SK-N-SH (cell line): ENCODE measurements around the gene PPP4R2.

ENCODE experiments used
- CHD2 ChIP-seq: fragments of 150-350 bp; IDR thresholded peaks from 2 replicates; pipeline ENCODE4 v1.6.1; 2018; ENCODE audit warnings: low read length; ENCODE audit not compliant: partially characterized antibody
- ELF1 ChIP-seq: IDR thresholded peaks from 2 replicates; pipeline ENCODE4 v1.4.0; 2012
- EZH2phosphoT487 ChIP-seq: fragments of 200-600 bp; sonication (generic); IDR thresholded peaks from 2 replicates; pipeline ENCODE4 v1.6.1; 2017; ENCODE audit warnings: low read depth, mixed run types, mild to moderate bottlenecking, antibody characterized with exemption, moderate library complexity, borderline replicate concordance
- GABPA ChIP-seq: IDR thresholded peaks from 2 replicates; pipeline ENCODE4 v1.4.0; 2012; ENCODE audit warnings: low read depth, mild to moderate bottlenecking
- GATA2 ChIP-seq: sonication (generic); formaldehyde crosslinking; IDR thresholded peaks from 2 replicates; pipeline ENCODE4 v1.5.0; 2020; ENCODE audit warnings: mild to moderate bottlenecking, missing genetic modification reagents
- NFIC ChIP-seq: IDR thresholded peaks from 2 replicates; pipeline ENCODE4 v1.4.0; 2012; ENCODE audit warnings: borderline replicate concordance
- POLR2AphosphoS5 ChIP-seq: IDR thresholded peaks from 2 replicates; pipeline ENCODE4 v1.6.1; 2012; ENCODE audit warnings: low read depth, low read length
- RFX5 ChIP-seq: IDR thresholded peaks from 2 replicates; pipeline ENCODE4 v1.6.1; 2012; ENCODE audit warnings: mild to moderate bottlenecking, improper control_type of control experiment, low read length
- TCF12 ChIP-seq: IDR thresholded peaks from 2 replicates; pipeline ENCODE4 v1.4.0; 2012
- ZBTB33 ChIP-seq: IDR thresholded peaks from 2 replicates; pipeline ENCODE4 v1.4.0; 2012; ENCODE audit warnings: low read depth, borderline replicate concordance
- TF ChIP-seq, protein P1 (sequence below): IDR thresholded peaks from 2 replicates; pipeline ENCODE4 v1.4.0; 2012; ENCODE audit warnings: low read depth
- TF ChIP-seq, protein P2 (sequence below): IDR thresholded peaks from 2 replicates; pipeline ENCODE4; 2012
- TF ChIP-seq, protein P3 (sequence below): fragments of 200-600 bp; sonication (generic); IDR thresholded peaks from 2 replicates; pipeline ENCODE4 v1.6.1; 2017; ENCODE audit warnings: antibody characterized with exemption, mild to moderate bottlenecking, moderate library complexity

DNA sequence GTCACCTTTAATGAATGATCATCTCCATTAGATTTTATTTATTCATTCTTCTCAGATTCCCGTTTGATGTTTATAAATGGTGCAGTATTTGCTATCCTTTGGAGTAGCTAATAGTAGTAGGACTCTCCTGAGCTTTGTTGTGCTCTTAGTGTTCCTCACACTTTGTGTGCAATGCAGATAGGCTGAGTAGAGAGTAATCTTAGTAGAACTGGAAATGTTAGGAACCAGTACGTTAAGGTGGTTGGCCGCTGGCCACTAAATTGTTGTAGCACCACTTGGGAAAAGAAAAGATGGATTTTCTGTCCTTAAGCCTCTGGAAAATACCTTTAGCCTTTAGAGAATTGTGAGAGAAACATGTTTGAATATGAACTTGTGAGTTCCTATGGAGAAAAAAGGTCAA, 44.9 kb downstream of the PPP4R2 start:
- no peak for TF ChIP-seq POLR2AphosphoS5
- TF ChIP-seq CHD2 = no peak
- TF ChIP-seq, protein P1, sequence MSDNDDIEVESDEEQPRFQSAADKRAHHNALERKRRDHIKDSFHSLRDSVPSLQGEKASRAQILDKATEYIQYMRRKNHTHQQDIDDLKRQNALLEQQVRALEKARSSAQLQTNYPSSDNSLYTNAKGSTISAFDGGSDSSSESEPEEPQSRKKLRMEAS = no peak
- TF ChIP-seq, protein P2, sequence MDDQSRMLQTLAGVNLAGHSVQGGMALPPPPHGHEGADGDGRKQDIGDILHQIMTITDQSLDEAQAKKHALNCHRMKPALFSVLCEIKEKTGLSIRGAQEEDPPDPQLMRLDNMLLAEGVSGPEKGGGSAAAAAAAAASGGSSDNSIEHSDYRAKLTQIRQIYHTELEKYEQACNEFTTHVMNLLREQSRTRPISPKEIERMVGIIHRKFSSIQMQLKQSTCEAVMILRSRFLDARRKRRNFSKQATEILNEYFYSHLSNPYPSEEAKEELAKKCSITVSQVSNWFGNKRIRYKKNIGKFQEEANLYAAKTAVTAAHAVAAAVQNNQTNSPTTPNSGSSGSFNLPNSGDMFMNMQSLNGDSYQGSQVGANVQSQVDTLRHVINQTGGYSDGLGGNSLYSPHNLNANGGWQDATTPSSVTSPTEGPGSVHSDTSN = no peak
- no peak for TF ChIP-seq GABPA
- TF ChIP-seq GATA2 = no peak
- TF ChIP-seq, protein P3, sequence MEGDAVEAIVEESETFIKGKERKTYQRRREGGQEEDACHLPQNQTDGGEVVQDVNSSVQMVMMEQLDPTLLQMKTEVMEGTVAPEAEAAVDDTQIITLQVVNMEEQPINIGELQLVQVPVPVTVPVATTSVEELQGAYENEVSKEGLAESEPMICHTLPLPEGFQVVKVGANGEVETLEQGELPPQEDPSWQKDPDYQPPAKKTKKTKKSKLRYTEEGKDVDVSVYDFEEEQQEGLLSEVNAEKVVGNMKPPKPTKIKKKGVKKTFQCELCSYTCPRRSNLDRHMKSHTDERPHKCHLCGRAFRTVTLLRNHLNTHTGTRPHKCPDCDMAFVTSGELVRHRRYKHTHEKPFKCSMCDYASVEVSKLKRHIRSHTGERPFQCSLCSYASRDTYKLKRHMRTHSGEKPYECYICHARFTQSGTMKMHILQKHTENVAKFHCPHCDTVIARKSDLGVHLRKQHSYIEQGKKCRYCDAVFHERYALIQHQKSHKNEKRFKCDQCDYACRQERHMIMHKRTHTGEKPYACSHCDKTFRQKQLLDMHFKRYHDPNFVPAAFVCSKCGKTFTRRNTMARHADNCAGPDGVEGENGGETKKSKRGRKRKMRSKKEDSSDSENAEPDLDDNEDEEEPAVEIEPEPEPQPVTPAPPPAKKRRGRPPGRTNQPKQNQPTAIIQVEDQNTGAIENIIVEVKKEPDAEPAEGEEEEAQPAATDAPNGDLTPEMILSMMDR = no peak
- no peak for TF ChIP-seq ELF1
- no peak for TF ChIP-seq TCF12
- TF ChIP-seq NFIC = no peak
- no peak for TF ChIP-seq EZH2phosphoT487
- no peak for TF ChIP-seq RFX5
- TF ChIP-seq ZBTB33 = no peak
